ENCODE results near the gene APOBEC4.

- TF ChIP-seq ESRRA (IDR thresholded peaks at IDR 0.05; ENCODE audit: borderline replicate concordance, low read depth) (no peak), CBFB (CRISPR knock-in tag; IDR thresholded peaks at IDR 0.05) (no peak)
These were observed 17.1 kb upstream of the APOBEC4 start for GRCh38 chr1:183670169-183670568.
